Heart left ventricle (tissue), 13 donors: Measurements from ENCODE around the gene CHD2.
"Not testable (repeated sequence)": the region's sequence is repeated elsewhere in the genome, so short reads cannot be mapped to it uniquely, and the experiment has no call there.

Experiments used
- CTCF ChIP-seq, 12 donors: fragments of 200-600 bp; sonication (generic) in 4 of 12; IDR thresholded peaks; one replicate each; pipeline versions ENCODE4 v1.5.0 to v1.8.0; 2018 to 2022; ENCODE audit warnings: antibody characterized with exemption in 12 of 12, mild to moderate bottlenecking in 5 of 12
- POLR2A ChIP-seq, 2 donors: fragments of 450-650 bp; IDR thresholded peaks; one replicate each; pipeline ENCODE4 v1.6.1; 2017; ENCODE audit warnings: antibody characterized with exemption in 2 of 2, mild to moderate bottlenecking in 2 of 2, moderate library complexity in 2 of 2
- donor health status: ischemic (EF 13 %, LVEDD 7.1; RV severe dilation, severe dysfunction).
- donor health status: DM: no; HTN: yes; CAD: no.
- donor health status: DM: no; HTN: no; CAD: no.
- donor health status: ischemic (EF 25% LVEDD 6.9; RV normal size, moderate dysfunction).
- donor health status: ischemic (EF 25% LVEDD 5.7; RV mildly dilated, moderate dysfunction).
- donor health status: ischemic (EF 35%, LVEDD 5.7; RV mildly dilated, moderate dysfunction).
- donor health status: nonischemic (EF 11% LVEDD 7.7; RV severe dilation, severe dysfunction).
- donor health status: DM: yes; HTN: yes; CAD: no.
- donor health status: PGD.
- donor health status: ischemic (EF 29% LVEDD 5.4; RV normal size, mild dysfunction).
- donor health status: nonischemic (EF 23%, LVEDD 6.1; RV moderate dilation, normal function).

- TF ChIP-seq CTCF, POLR2A (IDR thresholded peaks at IDR 0.05): not testable (repeated sequence)
Measured at GRCh38 chr15:93032515-93033206, 132.5 kb downstream of the CHD2 start.
